A673 (cell line): ENCODE data around the gene THBS2.

Experiments used
- EZH2 ChIP-seq: fragments of 200-600 bp; sonication (generic); IDR thresholded peaks from 2 replicates; pipeline ENCODE4 v1.6.1; 2017; ENCODE audit warnings: borderline replicate concordance, low read depth, mild to moderate bottlenecking, mixed read lengths, antibody characterized with exemption, low read length; ENCODE audit not compliant: poor library complexity, severe bottlenecking
- TF ChIP-seq, protein P1 (sequence below): fragments of 300-800, 200-600 bp; sonication (generic); conservative IDR thresholded peaks from 2 replicates; pipeline ENCODE4 v1.5.1; 2017; ENCODE audit warnings: low read depth, mild to moderate bottlenecking, antibody characterized with exemption, low read length, moderate library complexity, mixed read lengths

DNA sequence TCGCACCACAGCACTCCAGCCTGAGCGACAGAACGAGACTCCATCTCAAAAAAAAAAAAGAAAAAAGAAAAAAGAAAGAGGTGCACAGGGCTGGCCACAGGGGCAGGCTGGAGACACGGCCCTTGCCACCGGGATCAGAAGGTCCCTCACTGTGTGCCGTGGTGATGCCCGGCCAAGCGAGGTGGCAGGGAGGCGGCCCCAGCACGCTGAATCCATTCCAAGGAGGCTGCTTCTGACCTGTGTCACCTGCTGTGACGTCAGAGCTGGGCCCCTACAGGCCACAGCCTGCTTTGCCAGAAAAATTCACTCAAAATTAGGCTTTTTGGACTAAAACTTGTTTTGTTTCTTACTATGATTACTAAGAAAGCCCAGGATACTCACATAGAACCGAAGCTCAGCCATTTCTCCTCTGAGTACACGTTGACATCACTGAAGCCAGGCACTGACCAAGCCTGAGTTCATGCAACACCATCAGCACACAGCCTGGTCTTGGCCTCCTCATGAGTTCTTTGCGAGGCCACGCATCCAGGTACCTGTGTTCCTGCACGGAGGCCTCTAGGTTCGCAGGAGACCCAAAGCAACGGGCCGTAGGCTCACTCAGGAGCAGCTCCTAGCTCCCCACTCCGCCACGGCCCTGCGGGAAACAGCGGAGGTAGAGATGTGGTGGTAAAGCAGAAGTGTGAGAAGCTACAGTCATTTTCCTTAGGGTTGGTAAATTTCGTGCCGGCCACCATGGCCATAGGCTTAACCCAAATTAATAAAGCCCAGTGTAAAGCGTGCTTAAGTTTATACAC is 67.8 kb downstream of the THBS2 start:
- TF ChIP-seq, protein P1, sequence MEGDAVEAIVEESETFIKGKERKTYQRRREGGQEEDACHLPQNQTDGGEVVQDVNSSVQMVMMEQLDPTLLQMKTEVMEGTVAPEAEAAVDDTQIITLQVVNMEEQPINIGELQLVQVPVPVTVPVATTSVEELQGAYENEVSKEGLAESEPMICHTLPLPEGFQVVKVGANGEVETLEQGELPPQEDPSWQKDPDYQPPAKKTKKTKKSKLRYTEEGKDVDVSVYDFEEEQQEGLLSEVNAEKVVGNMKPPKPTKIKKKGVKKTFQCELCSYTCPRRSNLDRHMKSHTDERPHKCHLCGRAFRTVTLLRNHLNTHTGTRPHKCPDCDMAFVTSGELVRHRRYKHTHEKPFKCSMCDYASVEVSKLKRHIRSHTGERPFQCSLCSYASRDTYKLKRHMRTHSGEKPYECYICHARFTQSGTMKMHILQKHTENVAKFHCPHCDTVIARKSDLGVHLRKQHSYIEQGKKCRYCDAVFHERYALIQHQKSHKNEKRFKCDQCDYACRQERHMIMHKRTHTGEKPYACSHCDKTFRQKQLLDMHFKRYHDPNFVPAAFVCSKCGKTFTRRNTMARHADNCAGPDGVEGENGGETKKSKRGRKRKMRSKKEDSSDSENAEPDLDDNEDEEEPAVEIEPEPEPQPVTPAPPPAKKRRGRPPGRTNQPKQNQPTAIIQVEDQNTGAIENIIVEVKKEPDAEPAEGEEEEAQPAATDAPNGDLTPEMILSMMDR: no peak
- TF ChIP-seq EZH2: no peak
